SK-N-SH treated with all-trans-retinoic acid at 6 μM for 48 hours (cell line): ENCODE results near the gene ANKRD44.

Source experiments
- ATAC-seq: fragments of 200-7000 bp; cut with Tn5 transposase; 3 replicates; pipeline ENCODE4 v1.9.1; 2020; ENCODE audit warnings: mild to moderate bottlenecking, moderate library complexity
- ARNTL ChIP-seq: fragments of 450-650 bp; formaldehyde crosslinking; IDR thresholded peaks from 2 replicates; pipeline ENCODE4 v1.5.0; 2020; ENCODE audit warnings: low read depth, mild to moderate bottlenecking, moderate library complexity, borderline replicate concordance
- BACH2 ChIP-seq: fragments of 250-450 bp; sonication (Bioruptor Pico); IDR thresholded peaks from 2 replicates; pipeline ENCODE4 v1.9.0; 2021; ENCODE audit warnings: mild to moderate bottlenecking, borderline replicate concordance
- CSDC2 ChIP-seq: fragments of 250-450 bp; sonication (Bioruptor Pico); IDR thresholded peaks from 2 replicates; pipeline ENCODE4 v1.5.0; 2020; ENCODE audit warnings: mild to moderate bottlenecking, moderate library complexity
- ESRRG ChIP-seq: fragments of 250-450 bp; sonication (Bioruptor Pico); IDR thresholded peaks from 2 replicates; pipeline ENCODE4 v1.6.1; 2021; ENCODE audit warnings: mild to moderate bottlenecking
- GLIS3 ChIP-seq: fragments of 250-450 bp; sonication (Bioruptor Pico); IDR thresholded peaks from 2 replicates; pipeline ENCODE4 v1.5.0; 2020; ENCODE audit warnings: mild to moderate bottlenecking, moderate library complexity
- ISL1 ChIP-seq: fragments of 250-450 bp; sonication (Bioruptor Pico); IDR thresholded peaks from 2 replicates; pipeline ENCODE4 v2.1.2; 2022; ENCODE audit warnings: mild to moderate bottlenecking, moderate library complexity
- OSR1 ChIP-seq: fragments of 250-450 bp; sonication (Bioruptor Pico); IDR thresholded peaks from 2 replicates; pipeline ENCODE4 v1.8.0; 2022; ENCODE audit warnings: moderate library complexity, mild to moderate bottlenecking, inconsistent platforms
- RARB ChIP-seq: fragments of 250-450 bp; sonication (Bioruptor Pico); IDR thresholded peaks from 2 replicates; pipeline ENCODE4 v1.8.0; 2021; ENCODE audit warnings: mild to moderate bottlenecking, moderate library complexity
- SNAI2 ChIP-seq: fragments of 250-450 bp; sonication (Bioruptor Pico); IDR thresholded peaks from 2 replicates; pipeline ENCODE4 v1.5.0; 2020; ENCODE audit warnings: mild to moderate bottlenecking, moderate library complexity
- TCF4 ChIP-seq: fragments of 250-450 bp; sonication (Bioruptor Pico); IDR thresholded peaks from 2 replicates; pipeline ENCODE4 v1.8.0; 2021; ENCODE audit warnings: mild to moderate bottlenecking, moderate library complexity, borderline replicate concordance
- TOX ChIP-seq: fragments of 250-450 bp; sonication (Bioruptor Pico); IDR thresholded peaks from 2 replicates; pipeline ENCODE4 v1.8.0; 2021; ENCODE audit warnings: mild to moderate bottlenecking, moderate library complexity, borderline replicate concordance
- ZC3H10 ChIP-seq: fragments of 250-450 bp; sonication (Bioruptor Pico); IDR thresholded peaks from 2 replicates; pipeline ENCODE4 v1.5.1; 2021; ENCODE audit warnings: mild to moderate bottlenecking, moderate library complexity
- ZFP30 ChIP-seq: fragments of 450-650 bp; formaldehyde crosslinking; IDR thresholded peaks from 2 replicates; pipeline ENCODE4 v1.5.0; 2022; ENCODE audit warnings: mild to moderate bottlenecking, moderate library complexity
- ZNF565 ChIP-seq: fragments of 450-650 bp; formaldehyde crosslinking; conservative IDR thresholded peaks from 2 replicates; pipeline ENCODE4 v1.5.0; 2020; ENCODE audit warnings: low read depth, mild to moderate bottlenecking, moderate library complexity
- ZNF70 ChIP-seq: fragments of 450-650 bp; formaldehyde crosslinking; IDR thresholded peaks from 2 replicates; pipeline ENCODE4 v1.5.0; 2020; ENCODE audit warnings: mild to moderate bottlenecking, moderate library complexity
- ZNF8 ChIP-seq: fragments of 450-650 bp; formaldehyde crosslinking; IDR thresholded peaks from 2 replicates; pipeline ENCODE4 v1.5.0; 2020; ENCODE audit warnings: mild to moderate bottlenecking, moderate library complexity
- TF ChIP-seq, protein P1 (sequence below): fragments of 250-450 bp; sonication (Bioruptor Pico); IDR thresholded peaks from 2 replicates; pipeline ENCODE4 v1.5.1; 2021; ENCODE audit warnings: mild to moderate bottlenecking, moderate library complexity
- TF ChIP-seq, protein P2 (sequence below): fragments of 250-450 bp; sonication (Bioruptor Pico); IDR thresholded peaks from 2 replicates; pipeline ENCODE4 v1.5.1; 2020; ENCODE audit warnings: low read depth, mild to moderate bottlenecking, moderate library complexity
- TF ChIP-seq, protein P3 (sequence below): fragments of 250-450 bp; sonication (Bioruptor Pico); IDR thresholded peaks from 2 replicates; pipeline ENCODE4 v1.8.0; 2020; ENCODE audit warnings: mild to moderate bottlenecking, moderate library complexity, borderline replicate concordance
- TF ChIP-seq, protein P4 (sequence below): fragments of 250-450 bp; sonication (Bioruptor Pico); IDR thresholded peaks from 2 replicates; pipeline ENCODE4 v1.8.0; 2021; ENCODE audit warnings: low read depth, mild to moderate bottlenecking, moderate library complexity, borderline replicate concordance
- TF ChIP-seq, protein P5 (sequence below): fragments of 250-450 bp; sonication (Bioruptor Pico); IDR thresholded peaks from 2 replicates; pipeline ENCODE4 v1.5.0; 2020; ENCODE audit warnings: mild to moderate bottlenecking, moderate library complexity

The ANKRD44 gene

DNA sequence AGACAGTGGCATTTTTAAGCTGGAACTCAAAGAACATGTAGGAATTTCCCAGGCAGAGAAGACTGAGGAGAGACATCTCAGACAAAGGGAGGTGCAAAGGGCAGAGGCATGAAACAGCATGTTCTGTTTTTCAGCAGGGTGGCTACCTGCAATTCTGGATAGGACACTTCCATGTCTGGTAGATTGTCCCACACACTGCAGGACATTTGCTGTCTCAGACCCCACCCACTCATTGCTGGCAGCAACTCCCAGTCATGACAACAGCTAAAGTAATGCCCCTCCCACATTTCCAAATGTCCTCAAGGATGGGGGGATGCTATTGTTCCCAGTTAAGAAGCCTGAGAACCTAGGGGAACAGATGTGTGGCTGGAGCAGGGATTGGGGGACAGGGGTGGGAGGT, 40.8 kb downstream of the ANKRD44 start:
- TF ChIP-seq ZC3H10 (CRISPR knock-in tag) (no peak), RARB (CRISPR knock-in tag) (no peak), CSDC2 (CRISPR knock-in tag) (no peak), ZFP30 (CRISPR knock-in tag) (no peak), OSR1 (CRISPR knock-in tag) (no peak), ZNF8 (CRISPR knock-in tag) (no peak), ESRRG (no peak), TCF4 (CRISPR knock-in tag) (no peak), GLIS3 (CRISPR knock-in tag) (no peak)
- TF ChIP-seq, protein P1, sequence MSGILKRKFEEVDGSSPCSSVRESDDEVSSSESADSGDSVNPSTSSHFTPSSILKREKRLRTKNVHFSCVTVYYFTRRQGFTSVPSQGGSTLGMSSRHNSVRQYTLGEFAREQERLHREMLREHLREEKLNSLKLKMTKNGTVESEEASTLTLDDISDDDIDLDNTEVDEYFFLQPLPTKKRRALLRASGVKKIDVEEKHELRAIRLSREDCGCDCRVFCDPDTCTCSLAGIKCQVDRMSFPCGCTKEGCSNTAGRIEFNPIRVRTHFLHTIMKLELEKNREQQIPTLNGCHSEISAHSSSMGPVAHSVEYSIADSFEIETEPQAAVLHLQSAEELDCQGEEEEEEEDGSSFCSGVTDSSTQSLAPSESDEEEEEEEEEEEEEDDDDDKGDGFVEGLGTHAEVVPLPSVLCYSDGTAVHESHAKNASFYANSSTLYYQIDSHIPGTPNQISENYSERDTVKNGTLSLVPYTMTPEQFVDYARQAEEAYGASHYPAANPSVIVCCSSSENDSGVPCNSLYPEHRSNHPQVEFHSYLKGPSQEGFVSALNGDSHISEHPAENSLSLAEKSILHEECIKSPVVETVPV (CRISPR knock-in tag), result no peak
- TF ChIP-seq, protein P2, sequence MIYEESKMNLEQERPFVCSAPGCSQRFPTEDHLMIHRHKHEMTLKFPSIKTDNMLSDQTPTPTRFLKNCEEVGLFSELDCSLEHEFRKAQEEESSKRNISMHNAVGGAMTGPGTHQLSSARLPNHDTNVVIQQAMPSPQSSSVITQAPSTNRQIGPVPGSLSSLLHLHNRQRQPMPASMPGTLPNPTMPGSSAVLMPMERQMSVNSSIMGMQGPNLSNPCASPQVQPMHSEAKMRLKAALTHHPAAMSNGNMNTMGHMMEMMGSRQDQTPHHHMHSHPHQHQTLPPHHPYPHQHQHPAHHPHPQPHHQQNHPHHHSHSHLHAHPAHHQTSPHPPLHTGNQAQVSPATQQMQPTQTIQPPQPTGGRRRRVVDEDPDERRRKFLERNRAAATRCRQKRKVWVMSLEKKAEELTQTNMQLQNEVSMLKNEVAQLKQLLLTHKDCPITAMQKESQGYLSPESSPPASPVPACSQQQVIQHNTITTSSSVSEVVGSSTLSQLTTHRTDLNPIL, result no peak
- TF ChIP-seq, protein P3, sequence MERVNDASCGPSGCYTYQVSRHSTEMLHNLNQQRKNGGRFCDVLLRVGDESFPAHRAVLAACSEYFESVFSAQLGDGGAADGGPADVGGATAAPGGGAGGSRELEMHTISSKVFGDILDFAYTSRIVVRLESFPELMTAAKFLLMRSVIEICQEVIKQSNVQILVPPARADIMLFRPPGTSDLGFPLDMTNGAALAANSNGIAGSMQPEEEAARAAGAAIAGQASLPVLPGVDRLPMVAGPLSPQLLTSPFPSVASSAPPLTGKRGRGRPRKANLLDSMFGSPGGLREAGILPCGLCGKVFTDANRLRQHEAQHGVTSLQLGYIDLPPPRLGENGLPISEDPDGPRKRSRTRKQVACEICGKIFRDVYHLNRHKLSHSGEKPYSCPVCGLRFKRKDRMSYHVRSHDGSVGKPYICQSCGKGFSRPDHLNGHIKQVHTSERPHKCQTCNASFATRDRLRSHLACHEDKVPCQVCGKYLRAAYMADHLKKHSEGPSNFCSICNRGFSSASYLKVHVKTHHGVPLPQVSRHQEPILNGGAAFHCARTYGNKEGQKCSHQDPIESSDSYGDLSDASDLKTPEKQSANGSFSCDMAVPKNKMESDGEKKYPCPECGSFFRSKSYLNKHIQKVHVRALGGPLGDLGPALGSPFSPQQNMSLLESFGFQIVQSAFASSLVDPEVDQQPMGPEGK (CRISPR knock-in tag), result no peak
- TF ChIP-seq, protein P4, sequence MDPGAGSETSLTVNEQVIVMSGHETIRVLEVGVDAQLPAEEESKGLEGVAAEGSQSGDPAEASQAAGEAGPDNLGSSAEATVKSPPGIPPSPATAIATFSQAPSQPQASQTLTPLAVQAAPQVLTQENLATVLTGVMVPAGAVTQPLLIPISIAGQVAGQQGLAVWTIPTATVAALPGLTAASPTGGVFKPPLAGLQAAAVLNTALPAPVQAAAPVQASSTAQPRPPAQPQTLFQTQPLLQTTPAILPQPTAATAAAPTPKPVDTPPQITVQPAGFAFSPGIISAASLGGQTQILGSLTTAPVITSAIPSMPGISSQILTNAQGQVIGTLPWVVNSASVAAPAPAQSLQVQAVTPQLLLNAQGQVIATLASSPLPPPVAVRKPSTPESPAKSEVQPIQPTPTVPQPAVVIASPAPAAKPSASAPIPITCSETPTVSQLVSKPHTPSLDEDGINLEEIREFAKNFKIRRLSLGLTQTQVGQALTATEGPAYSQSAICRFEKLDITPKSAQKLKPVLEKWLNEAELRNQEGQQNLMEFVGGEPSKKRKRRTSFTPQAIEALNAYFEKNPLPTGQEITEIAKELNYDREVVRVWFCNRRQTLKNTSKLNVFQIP (CRISPR knock-in tag), result no peak
- ATAC-seq, result no peak

DNA sequence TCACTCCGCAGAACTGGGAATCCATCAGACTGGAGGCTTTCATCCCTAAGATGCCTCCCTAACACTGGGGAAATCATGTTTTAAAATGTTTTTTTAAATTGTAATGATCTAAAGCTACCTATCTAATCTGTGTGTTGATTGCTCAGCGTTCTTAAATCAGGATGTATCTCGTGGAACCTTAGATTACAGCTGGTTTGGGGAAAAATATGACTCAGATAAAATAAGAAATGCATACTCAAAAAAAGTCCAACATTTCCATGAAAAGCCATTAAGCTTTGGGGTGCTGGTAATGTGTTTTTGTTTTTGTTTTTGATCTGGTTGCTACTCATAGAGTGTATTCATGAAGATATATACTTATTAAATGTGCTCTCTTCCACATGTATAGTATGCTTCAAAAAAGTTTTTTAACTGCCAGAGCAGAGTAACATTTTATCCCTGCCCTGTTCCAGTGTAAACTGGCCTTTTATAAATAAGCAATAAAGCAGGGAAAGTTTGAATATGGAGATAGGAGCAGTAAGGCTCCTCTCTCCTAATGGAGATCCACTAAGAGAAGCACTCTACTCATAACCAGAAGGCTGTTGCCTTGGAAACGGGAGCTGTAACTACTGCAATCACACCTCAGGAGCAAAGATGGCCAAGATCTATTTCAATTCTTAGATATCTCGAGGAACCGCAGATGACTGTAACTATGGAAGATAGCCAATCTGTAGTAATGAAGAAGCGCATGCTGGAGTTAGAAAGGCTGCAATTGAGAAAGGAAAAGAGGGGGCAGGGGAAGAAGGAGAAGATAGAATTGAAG, 41.6 kb downstream of the ANKRD44 start:
- peak; percentile 40 for ATAC-seq
- TF ChIP-seq, protein P2, result no peak
- TF ChIP-seq, protein P4 (CRISPR knock-in tag), result no peak
- TF ChIP-seq, protein P3 (CRISPR knock-in tag), result no peak
- TF ChIP-seq CSDC2 (CRISPR knock-in tag) (no peak), TOX (no peak), ISL1 (CRISPR knock-in tag) (no peak), GLIS3 (CRISPR knock-in tag) (no peak), BACH2 (no peak), ZNF70 (CRISPR knock-in tag) (no peak), SNAI2 (CRISPR knock-in tag) (no peak), RARB (CRISPR knock-in tag) (no peak), ARNTL (no peak), ZNF8 (CRISPR knock-in tag) (no peak), ZC3H10 (CRISPR knock-in tag) (no peak), ESRRG (no peak), OSR1 (CRISPR knock-in tag) (no peak), ZNF565 (CRISPR knock-in tag) (no peak)
- TF ChIP-seq, protein P5, sequence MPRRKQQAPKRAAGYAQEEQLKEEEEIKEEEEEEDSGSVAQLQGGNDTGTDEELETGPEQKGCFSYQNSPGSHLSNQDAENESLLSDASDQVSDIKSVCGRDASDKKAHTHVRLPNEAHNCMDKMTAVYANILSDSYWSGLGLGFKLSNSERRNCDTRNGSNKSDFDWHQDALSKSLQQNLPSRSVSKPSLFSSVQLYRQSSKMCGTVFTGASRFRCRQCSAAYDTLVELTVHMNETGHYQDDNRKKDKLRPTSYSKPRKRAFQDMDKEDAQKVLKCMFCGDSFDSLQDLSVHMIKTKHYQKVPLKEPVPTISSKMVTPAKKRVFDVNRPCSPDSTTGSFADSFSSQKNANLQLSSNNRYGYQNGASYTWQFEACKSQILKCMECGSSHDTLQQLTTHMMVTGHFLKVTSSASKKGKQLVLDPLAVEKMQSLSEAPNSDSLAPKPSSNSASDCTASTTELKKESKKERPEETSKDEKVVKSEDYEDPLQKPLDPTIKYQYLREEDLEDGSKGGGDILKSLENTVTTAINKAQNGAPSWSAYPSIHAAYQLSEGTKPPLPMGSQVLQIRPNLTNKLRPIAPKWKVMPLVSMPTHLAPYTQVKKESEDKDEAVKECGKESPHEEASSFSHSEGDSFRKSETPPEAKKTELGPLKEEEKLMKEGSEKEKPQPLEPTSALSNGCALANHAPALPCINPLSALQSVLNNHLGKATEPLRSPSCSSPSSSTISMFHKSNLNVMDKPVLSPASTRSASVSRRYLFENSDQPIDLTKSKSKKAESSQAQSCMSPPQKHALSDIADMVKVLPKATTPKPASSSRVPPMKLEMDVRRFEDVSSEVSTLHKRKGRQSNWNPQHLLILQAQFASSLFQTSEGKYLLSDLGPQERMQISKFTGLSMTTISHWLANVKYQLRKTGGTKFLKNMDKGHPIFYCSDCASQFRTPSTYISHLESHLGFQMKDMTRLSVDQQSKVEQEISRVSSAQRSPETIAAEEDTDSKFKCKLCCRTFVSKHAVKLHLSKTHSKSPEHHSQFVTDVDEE, result no peak
- TF ChIP-seq, protein P1 (CRISPR knock-in tag), result no peak
